WTC11 (cell line): ENCODE results near the gene SIRT5. TPM values are rescaled to one million over a fixed set of nuclear protein-coding genes. Genes with fewer than 3 reads are reported as not detected.

Source experiments
- ATAC-seq: fragments of 200-7000 bp; cut with Tn5 transposase; 2 replicates; pipeline ENCODE4 v1.10.0; 2021; ENCODE audit warnings: mild to moderate bottlenecking, moderate library complexity
- CTCF ChIA-PET: fragments of 300-600 bp; sonication (Branson Sonifier 250); formaldehyde crosslinking; loops from one replicate; lab custom pipeline; 2021; ENCODE audit warnings: antibody characterized with exemption; lab: Charles Lee
- POLR2A ChIA-PET: fragments of 350-600 bp; sonication (Branson Sonifier 250); formaldehyde crosslinking; loops from one replicate; lab custom pipeline; 2021; ENCODE audit warnings: antibody characterized with exemption; lab: Charles Lee
- DNase-seq: peaks from one replicate; pipeline ENCODE4 v3.0.0; 2021; ENCODE audit warnings: low spot score
- H3K27ac Mint-ChIP-seq: 2 replicates; pipeline ENCODE4 v1.8.0; 2021; ENCODE audit warnings: mixed read lengths
- H3K27me3 Mint-ChIP-seq: 2 replicates; pipeline ENCODE4 v1.8.0; 2021; ENCODE audit warnings: low read depth, mild to moderate bottlenecking, moderate library complexity, mixed read lengths
- H3K36me3 Mint-ChIP-seq: 2 replicates; pipeline ENCODE4 v1.8.0; 2021; ENCODE audit warnings: mixed read lengths
- H3K4me1 Mint-ChIP-seq: 2 replicates; pipeline ENCODE4 v1.8.0; 2022; ENCODE audit warnings: mixed read lengths
- H3K4me3 Mint-ChIP-seq: 2 replicates; pipeline ENCODE4 v1.8.0; 2021; ENCODE audit warnings: mild to moderate bottlenecking, moderate library complexity, mixed read lengths
- H3K9me3 Mint-ChIP-seq: 2 replicates; pipeline ENCODE4 v1.8.0; 2021; ENCODE audit warnings: mixed read lengths
- ARID4B ChIP-seq: sonication (generic); formaldehyde crosslinking; IDR thresholded peaks from 2 replicates; pipeline ENCODE4 v1.8.0; 2023; ENCODE audit warnings: missing genetic modification reagents, mild to moderate bottlenecking, borderline replicate concordance
- ATF1 ChIP-seq: sonication (generic); formaldehyde crosslinking; IDR thresholded peaks from 2 replicates; pipeline ENCODE4 v1.8.1; 2023; ENCODE audit warnings: mild to moderate bottlenecking, moderate library complexity, missing genetic modification reagents
- ATF6 ChIP-seq: sonication (generic); formaldehyde crosslinking; IDR thresholded peaks from 2 replicates; pipeline ENCODE4 v1.8.1; 2023; ENCODE audit warnings: mild to moderate bottlenecking, missing genetic modification reagents
- ETV6 ChIP-seq: sonication (generic); formaldehyde crosslinking; IDR thresholded peaks from 2 replicates; pipeline ENCODE4 v1.8.1; 2022; ENCODE audit warnings: mild to moderate bottlenecking, missing genetic modification reagents
- FOXP4 ChIP-seq: sonication (generic); formaldehyde crosslinking; IDR thresholded peaks from 2 replicates; pipeline ENCODE4 v1.8.0; 2022; ENCODE audit warnings: mild to moderate bottlenecking, missing genetic modification reagents
- HMGXB4 ChIP-seq: sonication (generic); formaldehyde crosslinking; IDR thresholded peaks from 2 replicates; pipeline ENCODE4 v1.8.1; 2023; ENCODE audit warnings: mild to moderate bottlenecking, moderate library complexity, missing genetic modification reagents
- MAX ChIP-seq: sonication (generic); formaldehyde crosslinking; IDR thresholded peaks from 2 replicates; pipeline ENCODE4 v1.8.0; 2022; ENCODE audit warnings: mild to moderate bottlenecking, missing genetic modification reagents
- NFATC4 ChIP-seq: fragments of 250-450 bp; sonication (Bioruptor Pico); IDR thresholded peaks from 2 replicates; pipeline ENCODE4 v1.9.0; 2021; ENCODE audit warnings: mild to moderate bottlenecking
- NFYB ChIP-seq: sonication (generic); formaldehyde crosslinking; conservative IDR thresholded peaks from 2 replicates; pipeline ENCODE4 v1.8.0; 2022; ENCODE audit warnings: low read depth, missing genetic modification reagents
- PRDM15 ChIP-seq: sonication (generic); formaldehyde crosslinking; IDR thresholded peaks from 2 replicates; pipeline ENCODE4 v1.8.0; 2022; ENCODE audit warnings: missing genetic modification reagents
- SOX15 ChIP-seq: fragments of 250-450 bp; sonication (Bioruptor Pico); IDR thresholded peaks from 2 replicates; pipeline ENCODE4 v1.9.0; 2021; ENCODE audit warnings: mild to moderate bottlenecking
- USF1 ChIP-seq: sonication (generic); formaldehyde crosslinking; IDR thresholded peaks from 2 replicates; pipeline ENCODE4 v1.8.0; 2022; ENCODE audit warnings: mild to moderate bottlenecking, missing genetic modification reagents
- ZNF138 ChIP-seq: sonication (generic); formaldehyde crosslinking; conservative IDR thresholded peaks from 2 replicates; pipeline ENCODE4 v1.8.1; 2022; ENCODE audit warnings: mild to moderate bottlenecking, moderate library complexity, missing genetic modification reagents
- ZNF232 ChIP-seq: sonication (generic); formaldehyde crosslinking; IDR thresholded peaks from 2 replicates; pipeline ENCODE4 v1.8.0; 2022; ENCODE audit warnings: mild to moderate bottlenecking, missing genetic modification reagents
- ZNF281 ChIP-seq: sonication (generic); formaldehyde crosslinking; IDR thresholded peaks from 2 replicates; pipeline ENCODE4 v1.8.0; 2023; ENCODE audit warnings: mild to moderate bottlenecking, missing genetic modification reagents
- ZNF512 ChIP-seq: sonication (generic); formaldehyde crosslinking; IDR thresholded peaks from 2 replicates; pipeline ENCODE4 v1.8.1; 2022; ENCODE audit warnings: missing genetic modification reagents, borderline replicate concordance
- total RNA-seq: library from RNA; stranded (reverse); gene quantifications from 3 replicates; pipeline ENCODE4 v1.2.3, GENCODE V29; 2021

Gene SIRT5
- total RNA-seq, 1 experiment from 2014 or later = 11.8 TPM

GRCh38 chr6:13593720-13594119, 19.3 kb downstream of the SIRT5 start:
- TF ChIP-seq NFATC4 (no peak), ZNF281 (CRISPR knock-in tag) (no peak), FOXP4 (CRISPR knock-in tag) (no peak), ETV6 (CRISPR knock-in tag) (no peak), MAX (no peak), USF1 (no peak), ZNF138 (no peak), SOX15 (CRISPR knock-in tag) (no peak), ARID4B (no peak), ZNF232 (CRISPR knock-in tag) (no peak), HMGXB4 (CRISPR knock-in tag) (no peak), ZNF512 (CRISPR knock-in tag) (no peak), ATF1 (CRISPR knock-in tag) (no peak), ATF6 (CRISPR knock-in tag) (no peak), NFYB (no peak), PRDM15 (CRISPR knock-in tag) (no peak)
- ChIA-PET CTCF (interaction anchor here (2.3 kb wide), 1 partner anchor 19 kb away, joined by 9 read pairs; the partner anchor contains the start of gene SIRT5), POLR2A (no interaction called here)
- Mint-ChIP-seq H3K27me3 (no peaks in the 10 kb centered on the region), H3K4me1 (no peaks in the 10 kb centered on the region), H3K27ac (no peak overlapping the region), H3K36me3 (peaks cover 18% of the 10 kb centered on the region), H3K4me3 (no peak overlapping the region), H3K9me3 (no peaks in the 10 kb centered on the region)
- ATAC-seq = no peak
- DNase-seq = no peak
